ENCODE results near the gene ASF1B.

The ASF1B gene

DNA sequence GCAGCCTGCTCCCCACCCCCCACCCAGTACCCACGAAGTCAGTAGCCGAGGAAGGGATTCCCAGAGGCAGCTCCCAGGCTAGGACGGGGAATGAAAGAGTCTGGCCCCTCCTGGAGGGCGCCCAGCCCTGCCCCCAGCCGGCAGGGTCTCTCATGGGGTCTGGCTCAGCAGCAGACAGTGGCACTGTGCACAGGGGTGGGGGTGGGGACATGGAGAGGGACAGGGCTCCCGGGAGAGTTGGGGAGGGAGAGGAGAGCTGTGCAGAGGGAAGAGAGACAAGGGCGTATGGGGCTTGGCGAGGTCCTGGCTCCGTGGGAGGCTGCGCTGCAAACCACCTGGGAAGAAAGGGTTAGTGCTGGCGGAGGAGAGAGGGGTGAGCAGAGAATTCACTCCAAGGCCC is 27.7 kb upstream of the ASF1B start:
- TF ChIP-seq, protein P1, sequence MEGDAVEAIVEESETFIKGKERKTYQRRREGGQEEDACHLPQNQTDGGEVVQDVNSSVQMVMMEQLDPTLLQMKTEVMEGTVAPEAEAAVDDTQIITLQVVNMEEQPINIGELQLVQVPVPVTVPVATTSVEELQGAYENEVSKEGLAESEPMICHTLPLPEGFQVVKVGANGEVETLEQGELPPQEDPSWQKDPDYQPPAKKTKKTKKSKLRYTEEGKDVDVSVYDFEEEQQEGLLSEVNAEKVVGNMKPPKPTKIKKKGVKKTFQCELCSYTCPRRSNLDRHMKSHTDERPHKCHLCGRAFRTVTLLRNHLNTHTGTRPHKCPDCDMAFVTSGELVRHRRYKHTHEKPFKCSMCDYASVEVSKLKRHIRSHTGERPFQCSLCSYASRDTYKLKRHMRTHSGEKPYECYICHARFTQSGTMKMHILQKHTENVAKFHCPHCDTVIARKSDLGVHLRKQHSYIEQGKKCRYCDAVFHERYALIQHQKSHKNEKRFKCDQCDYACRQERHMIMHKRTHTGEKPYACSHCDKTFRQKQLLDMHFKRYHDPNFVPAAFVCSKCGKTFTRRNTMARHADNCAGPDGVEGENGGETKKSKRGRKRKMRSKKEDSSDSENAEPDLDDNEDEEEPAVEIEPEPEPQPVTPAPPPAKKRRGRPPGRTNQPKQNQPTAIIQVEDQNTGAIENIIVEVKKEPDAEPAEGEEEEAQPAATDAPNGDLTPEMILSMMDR (IDR thresholded peaks at IDR 0.05) = no peak

DNA sequence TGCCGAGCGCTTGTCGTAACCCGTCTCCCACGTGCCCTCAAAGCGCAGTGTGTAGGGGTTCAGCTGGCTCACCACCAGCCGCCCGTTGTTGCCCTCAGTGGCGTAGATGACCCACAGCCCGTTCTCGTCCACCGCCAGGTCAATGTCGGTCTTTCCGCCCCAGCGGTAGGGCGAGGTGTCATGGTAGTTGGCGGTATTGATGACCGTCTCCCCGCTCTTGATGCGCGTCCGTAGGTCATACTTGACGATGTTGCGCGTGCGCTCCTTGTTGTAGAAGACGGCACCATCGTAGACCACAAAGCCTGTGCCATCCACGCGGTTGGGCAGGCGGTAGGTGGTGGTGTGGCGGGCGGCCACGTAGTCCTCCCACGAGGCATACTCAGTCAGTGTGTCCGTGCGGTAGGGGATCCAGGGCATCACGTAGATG is 26.5 kb upstream of the ASF1B start:
- TF ChIP-seq, protein P1 (IDR thresholded peaks at IDR 0.05) = no peak

DNA sequence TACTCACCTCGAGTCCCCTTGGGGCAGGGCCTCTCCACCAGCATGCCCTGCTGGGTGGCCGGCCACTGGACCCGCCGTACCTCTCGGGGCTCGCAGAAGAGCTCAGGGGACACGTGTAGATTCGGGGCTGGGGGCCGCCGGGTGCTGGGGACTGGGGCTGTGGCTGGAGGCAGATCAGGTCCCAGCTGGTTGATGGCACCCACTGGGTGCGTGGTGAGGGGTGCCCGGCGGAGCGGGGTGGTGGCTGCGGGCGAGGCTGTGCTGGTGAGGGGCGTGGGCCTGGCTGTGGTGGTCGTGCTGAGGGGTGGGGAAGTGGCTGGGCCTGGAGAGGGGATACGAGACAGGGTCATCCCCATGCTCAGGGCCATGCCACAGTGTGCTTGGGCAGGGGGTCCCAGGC is 24.9 kb upstream of the ASF1B start:
- TF ChIP-seq, protein P1 (IDR thresholded peaks at IDR 0.05) = no peak

DNA sequence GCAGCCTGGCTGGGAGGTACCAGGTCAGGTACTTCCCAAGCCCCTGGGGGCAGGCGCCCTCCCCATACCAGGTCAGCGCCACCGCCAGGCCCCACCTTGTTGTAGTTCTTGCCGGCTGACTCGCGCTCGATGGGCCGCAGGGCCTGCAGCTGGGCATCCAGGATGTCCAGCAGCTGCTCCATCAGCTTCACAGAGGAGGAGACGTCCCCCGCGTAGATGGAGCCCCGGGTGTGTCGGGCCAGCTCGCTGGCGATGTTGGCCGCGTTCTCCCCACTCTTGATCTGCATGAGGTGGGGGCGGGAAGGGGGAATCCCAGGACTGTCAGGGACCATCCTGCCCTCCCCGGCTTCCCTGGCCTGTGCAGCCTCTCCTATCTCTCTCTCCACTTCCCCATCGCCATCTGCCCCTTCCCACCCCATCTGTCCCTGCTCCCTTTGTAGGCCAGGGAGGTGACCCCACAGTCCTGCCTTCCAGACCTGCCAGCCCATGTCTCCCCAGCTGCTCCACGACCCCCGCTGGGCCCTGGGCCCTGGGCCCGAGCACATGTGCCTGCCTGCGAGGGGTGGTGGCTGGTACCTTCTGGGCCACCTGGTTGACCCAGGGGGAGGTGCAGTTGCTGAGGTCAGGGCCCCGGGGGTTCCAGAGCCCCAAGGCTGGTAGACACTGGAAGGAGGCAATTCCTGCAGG is 23.8 kb upstream of the ASF1B start:
- TF ChIP-seq, protein P1 (IDR thresholded peaks at IDR 0.05) = no peak

DNA sequence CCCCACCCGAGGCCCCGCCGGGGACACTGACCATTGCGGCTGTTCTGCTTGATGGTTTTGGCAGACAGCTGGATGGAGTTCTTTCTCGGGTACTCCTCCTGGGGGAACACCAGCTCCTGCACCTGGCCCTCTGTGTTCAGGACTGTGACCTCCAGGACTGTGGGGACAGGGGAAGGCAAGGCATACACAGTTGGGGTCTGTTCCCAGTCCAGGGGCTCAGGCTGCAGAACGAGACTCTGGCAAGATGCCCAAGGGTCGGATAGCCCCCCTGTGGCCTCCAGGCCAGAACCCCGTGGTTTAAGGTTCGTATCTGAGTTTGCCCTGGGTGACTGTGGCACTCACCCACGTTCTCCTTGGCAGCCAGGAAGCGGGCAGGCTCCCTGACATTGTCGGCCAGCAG is 22.7 kb upstream of the ASF1B start:
- TF ChIP-seq, protein P1 (IDR thresholded peaks at IDR 0.05) = no peak

DNA sequence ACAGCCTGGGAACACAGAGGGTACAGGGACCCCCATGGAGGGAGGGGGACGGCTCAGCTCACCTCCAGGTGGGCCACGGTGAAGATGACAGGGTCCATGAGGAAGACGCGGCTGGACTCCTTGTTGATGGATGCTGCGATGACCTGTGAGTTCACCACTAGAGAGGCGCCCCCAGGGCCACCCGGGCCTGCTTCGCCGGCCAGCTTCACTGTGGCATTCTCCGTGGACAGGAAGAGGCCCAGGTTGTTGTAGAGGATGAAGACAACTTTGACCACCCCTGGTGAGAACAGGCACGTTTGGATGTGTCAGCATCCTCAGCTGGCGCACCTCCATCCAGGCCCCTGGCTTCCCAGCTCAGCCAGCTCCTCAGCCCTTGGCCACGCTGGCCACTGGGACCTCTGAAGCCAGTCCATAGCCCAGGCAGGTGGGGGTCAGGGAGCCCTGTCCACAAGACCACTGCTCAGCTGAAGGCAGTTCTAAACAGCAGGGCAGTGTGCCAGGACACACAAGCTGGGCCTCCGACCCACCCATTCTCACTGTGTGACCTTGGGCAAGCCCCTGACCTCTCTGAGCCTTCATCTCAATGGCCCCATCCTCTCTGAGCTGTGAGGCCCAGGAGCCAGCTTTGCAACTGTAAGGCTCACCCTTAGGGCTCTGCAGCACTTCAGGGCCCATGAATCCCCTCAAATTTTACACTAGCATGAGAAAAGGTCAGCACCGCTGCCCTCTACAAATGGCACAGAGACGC is 22.1 kb upstream of the ASF1B start:
- TF ChIP-seq, protein P1 (IDR thresholded peaks at IDR 0.05) = no peak

DNA sequence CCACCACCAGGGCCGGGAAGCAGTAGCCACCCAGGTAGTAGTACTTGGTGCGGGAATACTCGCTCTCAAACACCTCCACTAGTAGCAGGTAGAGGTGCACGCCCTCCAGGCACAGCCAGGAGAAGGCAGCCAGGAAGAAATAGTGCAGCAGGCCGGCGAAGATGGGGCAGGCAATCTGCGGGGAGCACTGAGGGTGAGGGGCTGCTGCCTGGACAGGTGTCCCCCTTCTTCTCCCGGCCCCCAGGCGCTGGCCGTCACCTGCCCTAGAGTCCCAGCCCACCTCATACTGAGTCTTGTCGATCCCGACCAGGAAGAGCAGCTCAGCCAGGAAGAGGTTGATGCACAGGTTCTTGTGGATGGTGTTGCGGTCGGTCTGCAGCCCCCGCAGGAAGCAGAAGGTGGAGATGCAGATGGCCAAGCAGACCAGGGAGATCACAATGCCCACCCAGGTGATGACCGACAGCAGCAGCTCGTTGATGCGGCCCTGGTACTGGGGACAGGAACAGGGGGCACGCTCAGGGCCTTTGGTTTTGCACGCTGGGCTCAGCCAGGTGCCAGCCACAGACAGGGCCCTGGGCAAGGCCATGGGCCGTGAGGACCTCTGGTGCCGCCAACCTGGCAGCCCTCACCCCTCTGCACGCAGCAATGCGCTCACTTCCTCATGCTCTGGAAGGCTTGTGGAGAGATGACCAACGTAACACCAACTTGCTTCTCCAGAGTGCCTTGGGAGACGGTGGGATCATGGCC is 20.8 kb upstream of the ASF1B start:
- TF ChIP-seq, protein P1 (IDR thresholded peaks at IDR 0.05) = no peak

Measured in LNCAP (cell line).